SH-SY5Y (cell line): Measurements from ENCODE around the gene CHTF18.

ENCODE experiments used
- GATA2 ChIP-seq: IDR thresholded peaks from 2 replicates; pipeline ENCODE4 v1.6.1; 2011; ENCODE audit warnings: mild to moderate bottlenecking, low read depth, low read length
- GATA3 ChIP-seq: IDR thresholded peaks from 2 replicates; pipeline ENCODE4 v1.6.1; 2011; ENCODE audit warnings: low read depth, mild to moderate bottlenecking, low read length, moderate library complexity

Gene CHTF18

GRCh38 chr16:790086-790485 is 1.7 kb downstream of the CHTF18 start:
- no peak for TF ChIP-seq GATA3
- TF ChIP-seq GATA2: no peak

- TF ChIP-seq GATA2: no peak
- no peak for TF ChIP-seq GATA3
Measured at GRCh38 chr16:791131-791530, 2.7 kb downstream of the CHTF18 start.

- no peak for TF ChIP-seq GATA3
Measured at GRCh38 chr16:792221-792995, 4.0 kb downstream of the CHTF18 start.

GRCh38 chr16:793414-793813 is 5.0 kb downstream of the CHTF18 start:
- TF ChIP-seq GATA3 (no peak), GATA2 (no peak)

- no peak for TF ChIP-seq GATA2
- TF ChIP-seq GATA3: no peak
Measured at GRCh38 chr16:794091-794822, 5.8 kb downstream of the CHTF18 start.

GRCh38 chr16:794853-795466 is 6.5 kb downstream of the CHTF18 start:
- no peak for TF ChIP-seq GATA3
- TF ChIP-seq GATA2: no peak

GRCh38 chr16:795580-796229 is 7.3 kb downstream of the CHTF18 start:
- no peak for TF ChIP-seq GATA2

- no peak for TF ChIP-seq GATA3
- TF ChIP-seq GATA2: no peak
Measured at GRCh38 chr16:796296-797119, 8.1 kb downstream of the CHTF18 start.

GRCh38 chr16:797120-797420 is 8.7 kb downstream of the CHTF18 start:
- no peak for TF ChIP-seq GATA3

- TF ChIP-seq GATA2 (no peak), GATA3 (no peak)
Measured at GRCh38 chr16:797686-798085, 9.3 kb downstream of the CHTF18 start.

- TF ChIP-seq GATA2 (no peak), GATA3 (no peak)
Measured at GRCh38 chr16:798666-799065, 10.2 kb downstream of the CHTF18 start.

- TF ChIP-seq GATA3 (no peak), GATA2 (no peak)
Measured at GRCh38 chr16:799111-799947, 10.9 kb downstream of the CHTF18 start.

- TF ChIP-seq GATA2: no peak
- no peak for TF ChIP-seq GATA3
Measured at GRCh38 chr16:799948-800833, 11.8 kb downstream of the CHTF18 start, which contains the start of gene GNG13. Gene GNG13, minus strand, starts transcription at chr16:800734. Its CDS starts 1,657 bp downstream, at chr16:799077.
